NCI-H128 (cell line): ENCODE data around the gene PTPN4.
"Not testable (repeated sequence)": the region's sequence is repeated elsewhere in the genome, so short reads cannot be mapped to it uniquely, and the experiment has no call there.

Source experiments
- DNase-seq: peaks from one replicate; lab custom pipeline; 2025; ENCODE audit not compliant: unreplicated experiment; lab: John Stamatoyannopoulos, UW

Gene PTPN4

GRCh38 chr2:119939915-119940314 lies 180.2 kb downstream of the PTPN4 start:
- no peak for DNase-seq

- DNase-seq, result no peak
Measured at GRCh38 chr2:119940856-119941255, 181.1 kb downstream of the PTPN4 start.

GRCh38 chr2:119941388-119941787 lies 181.7 kb downstream of the PTPN4 start:
- DNase-seq, result no peak

- no peak for DNase-seq
Measured at GRCh38 chr2:119941981-119942513, 182.3 kb downstream of the PTPN4 start.

- DNase-seq, result no peak
Measured at GRCh38 chr2:119943058-119943457, 183.3 kb downstream of the PTPN4 start.

- DNase-seq, result no peak
Measured at GRCh38 chr2:119947535-119947934, 187.8 kb downstream of the PTPN4 start.

- DNase-seq, result no peak
Measured at GRCh38 chr2:119950966-119951365, 191.2 kb downstream of the PTPN4 start.

GRCh38 chr2:119958670-119959268 lies 199.0 kb downstream of the PTPN4 start:
- no peak for DNase-seq

GRCh38 chr2:119960821-119961220 lies 201.1 kb downstream of the PTPN4 start:
- DNase-seq, result no peak

- no peak for DNase-seq
Measured at GRCh38 chr2:119981896-119982295, 222.2 kb downstream of the PTPN4 start.

- no peak for DNase-seq
Measured at GRCh38 chr2:119982506-119982905, 222.8 kb downstream of the PTPN4 start.

GRCh38 chr2:119983108-119983507 lies 223.4 kb downstream of the PTPN4 start:
- DNase-seq, result no peak

- no peak for DNase-seq
Measured at GRCh38 chr2:119996148-119996547, 236.4 kb downstream of the PTPN4 start.

- DNase-seq, result not testable (repeated sequence)
Measured at GRCh38 chr2:119996896-119997891, 237.5 kb downstream of the PTPN4 start.

GRCh38 chr2:120001471-120001870 lies 241.7 kb downstream of the PTPN4 start:
- no peak for DNase-seq

- DNase-seq, result no peak
Measured at GRCh38 chr2:120004254-120004653, 244.5 kb downstream of the PTPN4 start.

GRCh38 chr2:120005834-120006521 lies 246.3 kb downstream of the PTPN4 start:
- DNase-seq, result no peak

- no peak for DNase-seq
Measured at GRCh38 chr2:120007851-120008250, 248.1 kb downstream of the PTPN4 start.

GRCh38 chr2:120012363-120012762 lies 252.6 kb downstream of the PTPN4 start:
- no peak for DNase-seq

GRCh38 chr2:120012771-120013596 lies 253.3 kb downstream of the PTPN4 start, which contains the start of gene EPB41L5:
TSS of gene EPB41L5 (plus strand) at chr2:120013077. CDS start at chr2:120019085, 6,008 bp downstream.
- DNase-seq, result peak; percentile 64
